GM23248 (cell line): Measurements from ENCODE around the gene GPAT3.

Source experiments
- EZH2 ChIP-seq: fragments of 200-600 bp; sonication (generic); IDR thresholded peaks from 2 replicates; pipeline ENCODE4 v1.6.1; 2018; ENCODE audit warnings: antibody characterized with exemption, mild to moderate bottlenecking; ENCODE audit not compliant: insufficient read depth, poor library complexity, severe bottlenecking
- EZH2phosphoT487 ChIP-seq: fragments of 200-600 bp; sonication (generic); IDR thresholded peaks from 2 replicates; pipeline ENCODE4 v1.6.1; 2018; ENCODE audit warnings: antibody characterized with exemption, moderate library complexity, mild to moderate bottlenecking, low read depth; ENCODE audit not compliant: insufficient read depth

DNA sequence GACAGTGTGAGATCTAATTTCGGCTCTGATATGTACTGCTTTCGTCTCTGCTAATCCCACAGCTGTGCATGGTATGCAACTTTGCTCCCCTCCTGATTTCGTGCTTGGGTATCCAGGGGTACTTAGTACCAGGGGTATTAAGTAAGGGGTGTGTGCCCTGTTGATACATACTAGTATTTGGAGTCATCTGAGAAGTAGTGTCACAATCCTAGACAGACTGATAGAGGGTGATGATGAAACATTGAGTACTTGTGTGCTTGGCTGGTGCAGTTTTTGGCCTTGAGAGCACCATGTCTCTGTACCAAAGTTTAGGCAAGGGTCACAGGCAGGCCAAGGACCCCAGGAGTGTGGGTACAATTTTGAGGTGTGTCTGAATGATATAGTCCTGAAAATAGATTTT lies 10.9 kb downstream of the GPAT3 start:
- no peak for TF ChIP-seq EZH2
- no peak for TF ChIP-seq EZH2phosphoT487
